ENCODE results near the gene GABRA4. TPM values are rescaled to one million over a fixed set of nuclear protein-coding genes. Genes with fewer than 3 reads are reported as not detected.

GABRA4 gene
- total RNA-seq, 3 donors from 2014 or later = 0.32 to 0.99 TPM; not detected in 1

DNA sequence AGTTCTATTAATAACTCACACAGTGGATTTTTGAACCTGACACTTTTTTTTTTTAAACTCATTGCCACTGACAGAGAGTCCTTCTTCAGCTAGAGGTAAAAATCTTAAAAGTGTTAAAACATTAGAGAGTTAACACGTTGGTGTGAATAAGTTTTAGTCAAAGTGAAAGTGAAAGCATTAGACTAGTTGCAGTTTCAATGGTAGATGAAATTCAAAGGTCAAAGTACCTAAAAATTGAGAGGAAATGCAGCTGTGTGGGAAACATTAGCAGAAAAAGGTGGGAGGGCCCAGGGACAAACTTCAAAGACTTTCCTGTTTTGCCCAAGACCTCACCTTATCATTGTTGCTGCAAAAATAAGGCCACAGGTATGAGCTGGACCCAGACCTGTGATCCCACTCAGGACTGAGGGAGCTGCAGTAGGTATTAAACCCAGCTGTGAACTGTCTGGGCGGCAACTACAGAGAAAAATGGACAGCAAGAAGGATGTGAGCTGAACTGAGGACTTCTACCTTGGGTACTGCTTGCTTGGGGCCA lies 17.6 kb upstream of the GABRA4 start:
- TF ChIP-seq, protein P1, sequence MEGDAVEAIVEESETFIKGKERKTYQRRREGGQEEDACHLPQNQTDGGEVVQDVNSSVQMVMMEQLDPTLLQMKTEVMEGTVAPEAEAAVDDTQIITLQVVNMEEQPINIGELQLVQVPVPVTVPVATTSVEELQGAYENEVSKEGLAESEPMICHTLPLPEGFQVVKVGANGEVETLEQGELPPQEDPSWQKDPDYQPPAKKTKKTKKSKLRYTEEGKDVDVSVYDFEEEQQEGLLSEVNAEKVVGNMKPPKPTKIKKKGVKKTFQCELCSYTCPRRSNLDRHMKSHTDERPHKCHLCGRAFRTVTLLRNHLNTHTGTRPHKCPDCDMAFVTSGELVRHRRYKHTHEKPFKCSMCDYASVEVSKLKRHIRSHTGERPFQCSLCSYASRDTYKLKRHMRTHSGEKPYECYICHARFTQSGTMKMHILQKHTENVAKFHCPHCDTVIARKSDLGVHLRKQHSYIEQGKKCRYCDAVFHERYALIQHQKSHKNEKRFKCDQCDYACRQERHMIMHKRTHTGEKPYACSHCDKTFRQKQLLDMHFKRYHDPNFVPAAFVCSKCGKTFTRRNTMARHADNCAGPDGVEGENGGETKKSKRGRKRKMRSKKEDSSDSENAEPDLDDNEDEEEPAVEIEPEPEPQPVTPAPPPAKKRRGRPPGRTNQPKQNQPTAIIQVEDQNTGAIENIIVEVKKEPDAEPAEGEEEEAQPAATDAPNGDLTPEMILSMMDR (IDR thresholded peaks at IDR 0.05) = no peak
- no peak for DNase-seq
- ATAC-seq = peak; percentile 51

DNA sequence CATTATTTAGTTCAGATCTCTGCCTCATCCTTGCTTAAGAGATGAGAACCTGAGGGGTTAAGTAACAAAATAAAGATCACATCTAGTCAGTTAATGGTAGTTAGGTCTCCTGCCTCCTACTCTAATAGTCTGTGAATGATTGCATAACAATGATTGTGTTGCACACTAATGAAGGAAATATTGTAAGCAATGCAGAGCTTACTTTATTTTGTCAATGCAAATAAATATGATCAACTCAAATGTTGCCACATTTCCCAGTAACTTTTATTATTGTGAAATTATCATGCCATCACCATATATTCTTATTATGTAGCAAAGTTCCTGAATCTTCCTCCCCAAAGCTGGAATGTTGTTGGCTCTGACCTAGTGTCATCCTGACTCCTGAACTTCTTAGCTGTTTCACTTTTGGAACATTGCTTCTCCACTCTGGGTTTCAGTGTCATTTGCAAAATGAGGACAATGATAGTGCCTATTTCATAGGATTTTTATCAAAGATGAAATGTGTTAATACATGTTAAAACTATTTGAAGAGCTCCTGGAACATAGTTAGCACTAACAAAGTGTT lies 17.0 kb upstream of the GABRA4 start:
- intact Hi-C loops (cut with DNase I, micrococcal nuclease) = no loop called here

More for the DNA sequence above, 17.6 kb upstream of the GABRA4 start:
- H3K36me3 ChIP-seq (ENCODE audit: low read depth) = no peaks in the 10 kb centered on the region
- H3K4me1 ChIP-seq (ENCODE audit: low read depth) = no peaks in the 10 kb centered on the region
- no peak overlapping the region for H3K4me3 ChIP-seq
- intact Hi-C loops (cut with DNase I, micrococcal nuclease) = no loop called here
- no peaks in the 10 kb centered on the region for H3K9me3 ChIP-seq

DNA sequence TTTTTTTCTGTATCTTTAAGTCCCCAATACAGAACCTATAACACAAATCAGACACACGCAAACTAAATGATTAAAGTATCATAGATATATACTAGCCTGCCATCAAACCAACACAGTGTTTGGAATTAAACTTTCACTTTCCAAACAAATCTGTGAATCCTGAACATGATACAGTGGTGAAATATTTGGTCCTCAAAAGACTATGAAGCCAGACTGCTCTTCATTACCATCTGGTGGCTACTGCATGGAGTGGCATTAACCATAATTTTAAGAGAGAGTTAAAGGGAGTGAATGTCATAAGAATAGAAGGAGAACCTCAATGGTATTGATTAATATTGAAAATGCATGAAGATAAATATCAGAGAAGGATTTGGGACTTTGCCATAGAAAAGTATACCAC lies 9.2 kb upstream of the GABRA4 start:
- H3K36me3 ChIP-seq (ENCODE audit: low read depth) = no peaks in the 10 kb centered on the region
- no peaks in the 10 kb centered on the region for H3K4me1 ChIP-seq (ENCODE audit: low read depth)
- ATAC-seq (no peak), DNase-seq (no peak)
- intact Hi-C loops (cut with DNase I, micrococcal nuclease) = no loop called here
- no peaks in the 10 kb centered on the region for H3K9me3 ChIP-seq
- H3K4me3 ChIP-seq = no peak overlapping the region
- TF ChIP-seq, protein P1 (IDR thresholded peaks at IDR 0.05) = no peak

More for the DNA sequence above, 17.0 kb upstream of the GABRA4 start:
- no peaks in the 10 kb centered on the region for H3K4me1 ChIP-seq (ENCODE audit: low read depth)
- ATAC-seq (no peak), DNase-seq (no peak)
- no peaks in the 10 kb centered on the region for H3K9me3 ChIP-seq
- no peak overlapping the region for H3K4me3 ChIP-seq
- H3K36me3 ChIP-seq (ENCODE audit: low read depth) = no peaks in the 10 kb centered on the region
- TF ChIP-seq, protein P1 (IDR thresholded peaks at IDR 0.05) = no peak

DNA sequence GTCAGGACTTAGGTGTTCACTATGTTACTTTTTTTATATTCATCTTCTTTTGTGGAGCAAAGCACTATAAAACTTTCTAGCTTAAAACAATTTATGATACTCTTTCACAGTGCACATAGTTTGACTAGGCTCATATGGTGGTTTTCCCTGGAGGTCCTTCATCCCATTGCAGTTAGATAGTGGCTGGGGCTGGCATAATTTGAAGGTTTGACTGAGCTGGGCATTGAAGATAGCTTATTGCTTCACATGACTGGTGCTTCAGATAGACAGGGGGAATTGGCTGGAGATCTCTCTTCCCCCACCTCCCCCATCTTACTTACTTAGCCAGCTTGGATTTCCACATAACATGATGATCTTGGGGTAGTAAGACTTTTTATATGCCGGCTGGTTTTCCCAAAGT lies 7.0 kb upstream of the GABRA4 start:
- Histone ChIP-seq H3K4me3 (no peak overlapping the region), H3K4me1 (ENCODE audit: low read depth) (no peaks in the 10 kb centered on the region), H3K36me3 (ENCODE audit: low read depth) (no peaks in the 10 kb centered on the region), H3K9me3 (no peaks in the 10 kb centered on the region)
- ATAC-seq (no peak), DNase-seq (no peak)
- TF ChIP-seq, protein P1 (IDR thresholded peaks at IDR 0.05) = no peak
- intact Hi-C loops (cut with DNase I, micrococcal nuclease) = no loop called here

DNA sequence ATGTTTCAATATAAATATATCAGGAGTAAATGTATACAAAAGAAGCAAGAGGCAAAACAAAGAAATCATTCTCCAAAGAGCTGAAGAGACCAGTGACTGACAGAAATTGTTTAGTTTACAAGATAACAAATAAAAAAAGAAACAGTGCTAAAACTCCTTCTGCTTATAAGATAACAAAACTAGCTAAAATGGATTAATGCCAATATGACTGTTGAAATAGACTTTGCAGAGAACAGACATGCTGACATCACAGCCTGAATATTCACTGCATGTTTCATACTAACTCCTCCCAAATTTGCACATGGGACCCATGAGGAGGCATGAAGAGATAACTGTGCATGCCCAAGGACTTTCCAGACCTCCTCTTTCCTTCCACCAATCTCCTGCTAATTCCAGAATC lies 6.2 kb upstream of the GABRA4 start:
- H3K36me3 ChIP-seq (ENCODE audit: low read depth) = no peaks in the 10 kb centered on the region
- H3K4me3 ChIP-seq = no peak overlapping the region
- ATAC-seq = no peak
- intact Hi-C loops (cut with DNase I, micrococcal nuclease) = no loop called here
- DNase-seq = no peak
- TF ChIP-seq, protein P1 (IDR thresholded peaks at IDR 0.05) = no peak
- no peaks in the 10 kb centered on the region for H3K4me1 ChIP-seq (ENCODE audit: low read depth)
- H3K9me3 ChIP-seq = no peaks in the 10 kb centered on the region
